HG02763 (cell line): ENCODE measurements around the gene GOLPH3L.
"Not testable (repeated sequence)": the region's sequence is repeated elsewhere in the genome, so short reads cannot be mapped to it uniquely, and the experiment has no call there.

ENCODE experiments used
- ATAC-seq: cut with Tn5 transposase; IDR thresholded peaks from one replicate; pipeline ENCODE4 v1.9.1; 2021; ENCODE audit warnings: mild to moderate bottlenecking, moderate library complexity; ENCODE audit not compliant: unreplicated experiment

Gene GOLPH3L

GRCh38 chr1:150619576-150620509, 77.1 kb downstream of the GOLPH3L start:
- ATAC-seq: no peak

- no peak for ATAC-seq
These were observed 81.4 kb downstream of the GOLPH3L start for GRCh38 chr1:150615346-150616201.

DNA sequence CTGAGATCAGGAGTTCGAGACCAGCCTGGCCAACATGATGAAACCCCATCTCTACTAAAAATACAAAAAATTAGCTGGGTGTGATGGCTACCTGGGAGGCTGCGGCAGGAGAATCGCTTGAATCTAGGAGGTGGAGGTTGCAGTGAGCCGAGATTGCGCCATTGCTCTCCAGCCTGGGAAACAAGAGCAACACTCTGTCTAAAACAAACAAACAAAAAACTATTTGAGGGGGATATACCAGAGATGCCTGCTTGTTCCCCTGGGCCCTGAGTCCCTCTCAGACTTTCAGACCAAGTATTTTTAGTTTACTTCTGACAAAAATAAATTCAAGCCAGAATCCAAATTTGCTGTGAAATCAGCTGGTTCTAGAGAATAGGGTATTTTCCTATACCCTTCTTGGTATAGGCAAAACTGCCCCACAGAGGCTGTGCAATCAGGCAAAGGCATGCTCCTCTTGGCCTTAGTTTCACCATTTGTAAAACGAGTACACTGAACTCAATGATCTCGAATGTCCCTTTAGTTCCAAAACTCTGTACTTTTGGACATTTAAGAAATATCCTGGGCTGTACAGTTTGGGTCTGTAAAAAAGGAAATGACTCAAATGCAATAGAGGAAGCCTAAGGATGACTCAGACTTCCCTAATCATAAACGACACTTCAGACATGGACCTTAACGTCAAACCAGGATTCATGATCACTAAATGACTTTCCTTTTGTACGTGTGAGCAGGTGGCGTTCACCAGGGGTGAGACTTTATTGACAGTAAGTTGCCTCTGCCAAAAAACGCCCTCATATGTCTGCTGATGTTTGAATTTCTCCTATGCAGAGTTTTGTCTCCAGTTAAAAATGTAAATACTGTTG, 83.7 kb downstream of the GOLPH3L start:
- no peak for ATAC-seq

DNA sequence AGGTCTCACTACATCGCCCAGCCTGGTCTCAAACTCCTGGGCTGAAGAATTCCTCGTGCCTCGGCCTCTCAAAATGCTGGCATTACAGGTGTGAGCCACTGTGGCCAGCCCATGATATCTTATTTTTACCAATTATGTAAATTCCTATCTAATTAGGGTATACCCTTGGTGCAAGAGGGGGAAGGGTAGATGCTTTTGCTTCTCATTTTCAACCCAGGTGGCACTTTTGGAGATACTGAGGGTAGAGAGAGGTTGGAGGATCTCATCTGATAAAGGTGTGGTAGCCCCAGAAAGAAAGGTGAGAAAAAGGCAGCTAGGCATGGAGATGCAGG, 85.0 kb downstream of the GOLPH3L start:
- peak; percentile 11 for ATAC-seq

- no peak for ATAC-seq
These were observed 86.4 kb downstream of the GOLPH3L start for GRCh38 chr1:150610576-150610975.

GRCh38 chr1:150609732-150610131, 87.2 kb downstream of the GOLPH3L start:
- no peak for ATAC-seq

DNA sequence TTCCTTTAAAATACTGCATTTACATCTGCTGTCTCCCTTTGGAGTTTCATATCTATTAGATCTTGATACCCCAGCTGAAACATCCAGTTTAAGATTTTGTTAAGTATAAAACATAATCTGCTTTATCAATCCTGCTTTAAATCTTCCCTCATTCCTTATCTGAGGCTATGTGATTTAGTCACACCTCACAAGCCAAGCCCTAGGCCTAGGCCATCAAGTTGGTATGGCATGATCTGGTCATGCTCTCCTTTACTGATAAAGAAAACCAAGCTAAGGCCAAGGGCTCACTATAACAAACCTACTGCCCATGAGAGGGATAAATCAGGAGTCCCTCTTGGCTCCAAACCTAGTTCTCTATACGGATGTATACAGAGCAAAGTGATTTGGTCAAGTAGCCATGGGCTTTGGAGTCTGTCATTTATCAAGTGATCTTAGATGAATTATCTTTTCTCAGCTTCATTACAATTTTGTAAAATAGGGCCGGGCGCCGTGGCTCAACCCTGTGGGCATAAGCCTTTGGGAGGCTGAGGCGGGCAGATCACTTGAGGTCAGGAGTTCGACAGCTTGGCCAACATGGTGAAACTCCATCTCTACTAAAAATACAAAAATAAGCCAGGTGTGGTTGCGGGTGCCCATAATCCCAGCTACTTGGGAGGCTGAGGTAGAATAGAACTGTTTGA, 90.4 kb downstream of the GOLPH3L start:
- ATAC-seq: no peak

GRCh38 chr1:150605451-150605731, 91.6 kb downstream of the GOLPH3L start:
- not testable (repeated sequence) for ATAC-seq

GRCh38 chr1:150604226-150604588, 92.7 kb downstream of the GOLPH3L start:
- ATAC-seq: no peak

DNA sequence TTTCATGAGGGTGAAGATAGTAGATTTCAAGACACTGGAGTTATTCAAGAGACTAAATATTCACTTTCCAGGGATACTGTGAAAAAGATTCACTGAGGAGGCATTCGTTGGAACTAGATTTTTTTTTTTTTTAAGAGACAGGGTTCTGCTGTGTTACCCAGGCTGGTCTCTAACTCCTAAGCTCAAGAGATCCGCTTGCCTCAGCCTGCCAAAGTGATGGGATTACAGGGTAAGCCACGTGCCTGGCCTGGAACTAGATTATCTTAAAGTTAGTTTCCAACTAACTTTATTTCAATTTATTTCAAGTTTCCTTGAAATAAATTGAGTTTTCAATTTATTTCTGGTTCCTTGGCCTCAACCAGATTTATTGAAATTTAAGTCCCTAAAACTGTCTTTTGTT, 93.2 kb downstream of the GOLPH3L start:
- no peak for ATAC-seq

- not testable (repeated sequence) for ATAC-seq
These were observed 94.6 kb downstream of the GOLPH3L start for GRCh38 chr1:150602372-150602771.

- no peak for ATAC-seq
These were observed 95.4 kb downstream of the GOLPH3L start for GRCh38 chr1:150601540-150601939.

- not testable (repeated sequence) for ATAC-seq
These were observed 98.6 kb downstream of the GOLPH3L start for GRCh38 chr1:150598346-150598745.

DNA sequence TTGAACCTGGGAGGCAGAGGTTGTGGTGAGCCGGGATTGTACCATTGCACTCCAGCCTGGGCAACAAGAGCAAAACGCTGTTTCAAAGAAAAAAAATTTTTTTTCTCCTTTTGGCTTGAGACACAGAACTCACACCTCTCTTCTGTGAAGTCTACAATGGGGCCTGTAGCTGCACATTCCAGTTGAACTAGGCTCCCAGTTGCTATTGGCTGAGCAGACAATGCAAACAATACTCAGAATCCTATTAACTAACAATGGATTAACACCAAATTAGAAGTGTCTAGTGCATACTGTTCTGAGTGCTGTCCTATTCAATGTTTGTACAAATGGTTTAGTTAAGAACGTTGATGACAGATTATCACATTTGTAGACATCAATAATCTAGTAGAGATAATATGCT, 100.0 kb downstream of the GOLPH3L start:
- ATAC-seq: no peak
